Testis (tissue), 3 donors: Measurements from ENCODE around the gene NLGN1. TPM values are rescaled to one million over a fixed set of nuclear protein-coding genes. Genes with fewer than 3 reads are reported as not detected.

Experiments used
- DNase-seq: peaks from one replicate; pipeline ENCODE4 v3.0.0-alpha.2; 2019
- H3K27ac ChIP-seq, 2 donors: fragments of 200-600 bp; sonication (generic); one replicate each; pipeline ENCODE4 v1.5.1; 2019
- H3K27me3 ChIP-seq: fragments of 200-600 bp; sonication (generic); one replicate; pipeline ENCODE4 v1.5.1; 2019
- H3K36me3 ChIP-seq: fragments of 200-600 bp; sonication (generic); one replicate; pipeline ENCODE4 v1.5.1; 2017; ENCODE audit warnings: low read depth; ENCODE audit errors: missing control alignments
- H3K4me1 ChIP-seq: fragments of 200-600 bp; sonication (generic); one replicate; pipeline ENCODE4 v1.5.1; 2019
- H3K4me3 ChIP-seq, 2 donors: fragments of 200-600 bp; sonication (generic); one replicate each; pipeline ENCODE4 v1.5.1; 2017 to 2019
- H3K9me3 ChIP-seq: fragments of 200-600 bp; sonication (generic); one replicate; pipeline ENCODE4 v1.5.1; 2017
- POLR2A ChIP-seq: fragments of 450-650 bp; IDR thresholded peaks from one replicate; pipeline ENCODE4 v1.6.1; 2017; ENCODE audit warnings: antibody characterized with exemption, mild to moderate bottlenecking, moderate library complexity
- WGBS, 2 donors: methylation state at CpG; one replicate each; pipeline ENCODE4 v1.1.5; 2018; 5-methylcytosine and 5-hydroxymethylcytosine counted together
- intact Hi-C: fragments of 100-400 bp; cut with DNase I; formaldehyde crosslinking; loops from one replicate; pipeline ENCODE4 v1.15.1; 2023; ENCODE audit warnings: low total_unique reads
- polyA plus RNA-seq: library from polyadenylated mRNA; stranded (reverse); fragments of 350-450 nt; fragmentation: Illumina TruSeq; extraction: RNeasy Lipid Tissue Mini Kit (QIAGEN cat#74804); gene quantifications from one replicate; pipeline ENCODE4 v1.2.3, GENCODE V29; 2014; ENCODE audit warnings: low read depth, low replicate concordance; ENCODE audit not compliant: insufficient read depth
- total RNA-seq, 2 donors: library from RNA; depleted of rRNA; stranded (reverse); fragments of >200 nt; gene quantifications; one replicate each; pipeline ENCODE4 v1.2.3, GENCODE V29; 2016
- TF ChIP-seq, protein P1 (sequence below), 3 experiments: fragments of 450-650 bp in 2 of 3; fragments of 200-600 bp in 1 of 3; sonication (generic) in 1 of 3; IDR thresholded peaks; one replicate each; pipeline ENCODE4 v1.5.1; 2016 to 2019; ENCODE audit warnings: antibody characterized with exemption in 3 of 3, mild to moderate bottlenecking in 2 of 3, moderate library complexity in 1 of 3

NLGN1 gene
- total and polyA plus RNA-seq, 3 donors from 2014 or later = 10.6 to 19.2 (median 15.5) TPM

GRCh38 chr3:174158674-174159073 lies 761.1 kb downstream of the NLGN1 start:
- intact Hi-C loops = no loop called here
- Histone ChIP-seq H3K36me3 (no peaks in the 10 kb centered on the region), H3K9me3 (no peaks in the 10 kb centered on the region), H3K27me3 (no peaks in the 10 kb centered on the region), H3K4me1 (no peaks in the 10 kb centered on the region), H3K4me3 (no peak overlapping the region), H3K27ac (no peak overlapping the region)
- WGBS, 2 donors = 69 to 75% methylated on average over 1 of the region's 1 CpG
- DNase-seq = no peak
- TF ChIP-seq, protein P1, sequence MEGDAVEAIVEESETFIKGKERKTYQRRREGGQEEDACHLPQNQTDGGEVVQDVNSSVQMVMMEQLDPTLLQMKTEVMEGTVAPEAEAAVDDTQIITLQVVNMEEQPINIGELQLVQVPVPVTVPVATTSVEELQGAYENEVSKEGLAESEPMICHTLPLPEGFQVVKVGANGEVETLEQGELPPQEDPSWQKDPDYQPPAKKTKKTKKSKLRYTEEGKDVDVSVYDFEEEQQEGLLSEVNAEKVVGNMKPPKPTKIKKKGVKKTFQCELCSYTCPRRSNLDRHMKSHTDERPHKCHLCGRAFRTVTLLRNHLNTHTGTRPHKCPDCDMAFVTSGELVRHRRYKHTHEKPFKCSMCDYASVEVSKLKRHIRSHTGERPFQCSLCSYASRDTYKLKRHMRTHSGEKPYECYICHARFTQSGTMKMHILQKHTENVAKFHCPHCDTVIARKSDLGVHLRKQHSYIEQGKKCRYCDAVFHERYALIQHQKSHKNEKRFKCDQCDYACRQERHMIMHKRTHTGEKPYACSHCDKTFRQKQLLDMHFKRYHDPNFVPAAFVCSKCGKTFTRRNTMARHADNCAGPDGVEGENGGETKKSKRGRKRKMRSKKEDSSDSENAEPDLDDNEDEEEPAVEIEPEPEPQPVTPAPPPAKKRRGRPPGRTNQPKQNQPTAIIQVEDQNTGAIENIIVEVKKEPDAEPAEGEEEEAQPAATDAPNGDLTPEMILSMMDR (IDR thresholded peaks at IDR 0.05) = no peak
- TF ChIP-seq POLR2A = no peak

GRCh38 chr3:174159604-174160003 lies 762.1 kb downstream of the NLGN1 start:
- 87% methylated on average over 3 of the region's 3 CpGs for WGBS, 2 donors
- H3K9me3 ChIP-seq = no peaks in the 10 kb centered on the region
- H3K27ac ChIP-seq = no peak overlapping the region
- no peak overlapping the region for H3K4me3 ChIP-seq
- intact Hi-C loops = no loop called here
- TF ChIP-seq POLR2A = no peak
- TF ChIP-seq, protein P1 (IDR thresholded peaks at IDR 0.05) = no peak
- no peaks in the 10 kb centered on the region for H3K36me3 ChIP-seq
- H3K27me3 ChIP-seq = no peaks in the 10 kb centered on the region
- no peaks in the 10 kb centered on the region for H3K4me1 ChIP-seq
- no peak for DNase-seq

- no peaks in the 10 kb centered on the region for H3K36me3 ChIP-seq
- no peaks in the 10 kb centered on the region for H3K4me1 ChIP-seq
- intact Hi-C loops = no loop called here
- H3K4me3 ChIP-seq = no peak overlapping the region
- 71 to 72% methylated on average over 1 of the region's 1 CpG for WGBS, 2 donors
- DNase-seq = no peak
- no peak overlapping the region for H3K27ac ChIP-seq
- no peaks in the 10 kb centered on the region for H3K9me3 ChIP-seq
- no peaks in the 10 kb centered on the region for H3K27me3 ChIP-seq
- no peak for TF ChIP-seq POLR2A
- TF ChIP-seq, protein P1 (IDR thresholded peaks at IDR 0.05) = no peak
Observed at GRCh38 chr3:174162550-174162949, 765.0 kb downstream of the NLGN1 start.

DNA sequence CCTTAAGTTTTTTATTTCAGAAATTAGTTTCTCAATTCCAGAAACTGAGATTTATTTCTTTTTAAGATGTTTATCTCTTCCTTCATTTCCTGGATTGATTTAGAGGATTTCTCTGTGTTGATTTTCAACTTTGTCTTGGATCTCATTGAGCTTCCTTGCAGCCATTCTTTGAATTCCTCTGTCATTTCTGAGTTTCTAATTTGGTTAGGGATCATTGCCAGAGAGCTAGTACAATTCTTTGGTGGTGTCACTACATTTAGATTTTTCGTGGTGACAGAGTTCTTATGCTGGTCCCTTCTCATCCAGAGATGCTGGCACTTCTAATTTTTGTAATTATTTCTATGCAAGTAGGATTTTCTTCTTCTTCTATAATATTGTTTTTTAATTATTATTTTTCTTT lies 770.5 kb downstream of the NLGN1 start:
- TF ChIP-seq, protein P1 (IDR thresholded peaks at IDR 0.05) = no peak
- no peaks in the 10 kb centered on the region for H3K4me1 ChIP-seq
- H3K27me3 ChIP-seq = no peaks in the 10 kb centered on the region
- no peak overlapping the region for H3K27ac ChIP-seq
- no peak for DNase-seq
- H3K4me3 ChIP-seq = no peak overlapping the region
- no peaks in the 10 kb centered on the region for H3K9me3 ChIP-seq
- WGBS, 2 donors = 79 to 87% methylated on average over 1 of the region's 1 CpG
- H3K36me3 ChIP-seq = no peaks in the 10 kb centered on the region
- intact Hi-C loops = no loop called here

- Histone ChIP-seq H3K27me3 (no peaks in the 10 kb centered on the region), H3K9me3 (no peaks in the 10 kb centered on the region), H3K4me1 (no peaks in the 10 kb centered on the region), H3K4me3 (no peak overlapping the region), H3K27ac (no peak overlapping the region), H3K36me3 (no peaks in the 10 kb centered on the region)
- no peak for TF ChIP-seq POLR2A
- TF ChIP-seq, protein P1 (IDR thresholded peaks at IDR 0.05) = no peak
- DNase-seq = no peak
- WGBS, 2 donors = 95% methylated on average over 3 of the region's 3 CpGs
- intact Hi-C loops = no loop called here
Observed at GRCh38 chr3:174168538-174169254, 771.2 kb downstream of the NLGN1 start.
